GM10847 (cell line): ENCODE measurements around the gene HCN2.

Source experiments
- POLR2A ChIP-seq: IDR thresholded peaks from 2 replicates; pipeline ENCODE4 v1.6.1; 2011; ENCODE audit not compliant: insufficient read length; ENCODE audit errors: extremely low read depth

Gene HCN2

GRCh38 chr19:619286-620002 is 29.8 kb downstream of the HCN2 start:
- TF ChIP-seq POLR2A, result no peak

GRCh38 chr19:620166-620862 is 30.6 kb downstream of the HCN2 start:
- no peak for TF ChIP-seq POLR2A

DNA sequence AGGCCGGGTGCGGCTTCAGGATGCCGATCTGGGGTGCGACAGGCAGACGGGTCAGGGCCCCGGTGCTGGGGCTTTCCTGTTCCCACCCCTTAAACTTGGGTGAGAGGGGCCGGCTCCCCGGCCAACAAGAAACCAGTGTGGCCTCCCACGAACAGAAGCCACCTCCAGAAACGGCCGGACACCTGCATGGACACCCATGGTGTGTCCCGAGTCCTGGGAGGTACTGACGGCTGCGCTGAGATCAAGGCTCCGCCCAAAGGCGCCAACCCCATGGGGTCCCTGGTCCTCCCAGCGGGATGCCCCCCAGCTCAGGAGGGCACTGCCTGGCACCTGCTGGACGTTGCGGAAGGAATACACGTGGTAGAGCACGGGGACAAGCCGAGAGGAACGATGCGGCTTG is 32.1 kb downstream of the HCN2 start:
- no peak for TF ChIP-seq POLR2A

- TF ChIP-seq POLR2A, result no peak
Observed at GRCh38 chr19:622666-623065, 33.0 kb downstream of the HCN2 start.

DNA sequence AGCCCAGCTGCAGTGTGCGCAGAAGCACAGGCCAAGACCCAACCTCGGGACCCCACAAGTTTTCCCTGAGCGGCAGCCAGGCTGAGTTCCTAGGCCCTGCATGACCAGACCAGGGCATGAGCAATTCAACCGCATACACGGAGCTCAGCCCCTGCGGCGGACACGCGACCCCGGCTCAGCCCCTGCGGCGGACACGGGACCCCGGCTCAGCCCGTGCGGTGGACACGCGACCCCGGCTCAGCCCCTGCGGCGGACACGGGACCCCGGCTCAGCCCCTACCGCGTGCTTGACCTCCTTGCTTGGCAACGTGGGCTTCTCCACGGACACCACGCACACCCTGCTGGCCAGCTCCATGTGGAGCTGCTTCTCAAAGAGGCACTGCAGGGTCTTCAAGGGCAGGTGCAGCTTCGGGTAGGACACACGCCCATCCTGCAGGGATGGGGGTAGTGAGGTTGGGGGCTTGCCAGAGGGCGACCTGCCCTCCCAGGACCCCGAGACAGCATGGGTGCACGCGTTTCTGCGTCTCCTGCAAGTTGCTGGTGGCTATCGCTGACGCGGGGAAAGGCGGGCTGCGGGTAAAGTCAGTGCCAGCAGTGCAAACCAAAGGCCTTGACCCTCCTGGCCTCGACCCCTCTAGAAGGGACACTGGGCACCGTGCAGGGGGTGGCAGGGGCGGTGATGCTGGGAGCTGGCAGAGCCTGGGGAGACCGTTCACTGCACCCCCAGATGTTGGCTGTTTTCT is 33.7 kb downstream of the HCN2 start:
- TF ChIP-seq POLR2A, result no peak

DNA sequence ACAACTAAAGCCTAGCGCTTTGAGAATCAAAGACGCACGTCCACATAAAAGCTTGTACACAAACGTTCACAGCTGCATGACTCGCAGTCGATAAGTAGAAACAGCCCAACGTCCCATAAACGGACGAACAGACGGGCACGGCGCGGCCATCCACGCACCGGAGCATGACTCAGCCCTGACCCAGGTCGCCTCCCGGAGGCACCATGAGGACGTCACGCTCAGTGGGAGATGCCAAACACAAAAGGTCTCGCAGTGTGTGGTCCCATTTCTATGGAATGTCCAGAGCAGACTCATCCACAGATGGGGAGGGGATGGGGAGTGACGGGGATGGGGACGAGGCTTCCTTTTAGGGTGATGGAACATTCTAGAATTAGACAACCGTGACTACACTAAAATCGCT is 34.3 kb downstream of the HCN2 start:
- TF ChIP-seq POLR2A, result no peak

- no peak for TF ChIP-seq POLR2A
Observed at GRCh38 chr19:624433-625109, 34.9 kb downstream of the HCN2 start.

- no peak for TF ChIP-seq POLR2A
Observed at GRCh38 chr19:625257-625656, 35.6 kb downstream of the HCN2 start.

GRCh38 chr19:628168-628567 is 38.5 kb downstream of the HCN2 start:
- TF ChIP-seq POLR2A, result no peak

- TF ChIP-seq POLR2A, result no peak
Observed at GRCh38 chr19:629961-630714, 40.5 kb downstream of the HCN2 start.

DNA sequence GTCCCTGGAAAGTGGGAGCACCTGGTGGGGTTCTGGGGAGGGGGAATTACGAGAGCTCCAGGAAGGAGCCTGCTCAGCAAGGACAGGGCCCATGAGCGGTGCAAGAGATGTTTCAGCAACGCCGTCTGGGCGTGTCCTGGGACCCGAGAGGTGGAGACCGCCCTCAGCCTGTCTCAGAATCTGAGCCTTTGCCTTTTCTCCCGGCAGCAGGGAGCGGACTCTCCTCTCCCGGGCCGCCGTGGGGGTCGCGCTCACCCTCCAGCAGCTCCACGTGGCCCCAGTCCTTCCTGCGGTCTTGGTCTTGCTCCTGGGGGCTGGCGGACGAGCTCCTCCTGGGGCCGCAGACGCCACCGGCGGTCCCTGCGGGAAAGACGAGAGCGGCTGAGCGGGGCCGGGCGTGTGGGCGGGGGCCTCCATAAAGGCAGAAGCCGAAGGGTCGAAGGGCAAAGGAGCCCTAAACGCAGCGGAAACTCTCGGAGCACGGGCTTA is 42.9 kb downstream of the HCN2 start:
- no peak for TF ChIP-seq POLR2A

- TF ChIP-seq POLR2A, result peak; percentile 54
Observed at GRCh38 chr19:633068-633785, 43.5 kb downstream of the HCN2 start, which contains the start of gene POLRMT. Gene POLRMT (minus strand): TSS chr19:633537. CDS start chr19:633512, 25 bp downstream.

GRCh38 chr19:633786-634639 is 44.3 kb downstream of the HCN2 start:
- TF ChIP-seq POLR2A, result no peak

DNA sequence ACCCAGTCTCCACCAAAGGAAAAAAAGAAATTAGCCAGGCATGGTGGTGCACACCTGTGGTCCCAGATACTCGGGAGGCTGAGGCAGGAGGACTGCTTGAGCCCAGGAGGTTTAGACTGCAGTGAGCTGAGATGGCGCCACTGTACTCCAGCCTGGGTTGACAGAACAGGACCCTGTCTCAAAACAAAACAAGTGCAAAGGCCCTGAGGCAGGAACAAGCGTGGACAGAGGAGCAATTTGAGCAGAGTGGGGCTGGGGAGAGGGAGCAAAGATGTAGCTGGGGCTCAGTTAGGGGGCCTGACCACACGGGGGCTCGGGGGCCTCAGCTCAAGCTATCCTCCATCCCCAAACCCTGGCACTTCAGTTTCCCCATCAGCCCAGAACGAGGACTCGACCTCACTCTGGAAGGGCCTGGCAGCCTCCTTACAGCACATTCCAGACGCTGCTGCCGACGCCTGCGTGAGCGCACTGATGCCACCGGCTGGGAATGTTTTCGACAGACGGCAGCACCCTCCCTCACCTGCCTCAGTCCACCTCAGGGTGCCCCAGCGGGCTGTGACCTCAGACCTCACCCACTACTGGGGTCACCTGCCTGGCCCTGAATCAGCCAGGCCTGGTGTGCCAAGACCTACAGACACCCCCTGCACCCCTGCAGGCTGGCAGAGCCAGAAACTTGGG is 45.4 kb downstream of the HCN2 start:
- TF ChIP-seq POLR2A, result no peak
